ENCODE measurements around the gene SHC2.

The SHC2 gene

GRCh38 chr19:498511-498891 is 37.7 kb upstream of the SHC2 start:
- ATAC-seq = no peak; the same call in 2 of the 3 replicates
- TF ChIP-seq ARNTL (CRISPR knock-in tag; IDR thresholded peaks at IDR 0.05; ENCODE audit: borderline replicate concordance, low read depth) = no peak
- TF ChIP-seq ISL1 (CRISPR knock-in tag; IDR thresholded peaks at IDR 0.05) = no peak
- no peak for TF ChIP-seq ZNF70 (CRISPR knock-in tag; IDR thresholded peaks at IDR 0.05)
- no peak for TF ChIP-seq CSDC2 (CRISPR knock-in tag; IDR thresholded peaks at IDR 0.05)
- TF ChIP-seq BACH2 (CRISPR knock-in tag; IDR thresholded peaks at IDR 0.05; ENCODE audit: borderline replicate concordance) = no peak

- ATAC-seq = peak; percentile 25
- no peak for TF ChIP-seq ZFP3 (CRISPR knock-in tag; IDR thresholded peaks at IDR 0.05)
- TF ChIP-seq TCF4 (CRISPR knock-in tag; IDR thresholded peaks at IDR 0.05; ENCODE audit: borderline replicate concordance) = no peak
- no peak for TF ChIP-seq OSR1 (CRISPR knock-in tag; IDR thresholded peaks at IDR 0.05)
- no peak for TF ChIP-seq ARNTL (CRISPR knock-in tag; IDR thresholded peaks at IDR 0.05; ENCODE audit: borderline replicate concordance, low read depth)
- TF ChIP-seq ISL1 (CRISPR knock-in tag; IDR thresholded peaks at IDR 0.05) = no peak
- no peak for TF ChIP-seq POU6F1 (CRISPR knock-in tag; IDR thresholded peaks at IDR 0.05; ENCODE audit: borderline replicate concordance, low read depth)
- no peak for TF ChIP-seq RARB (CRISPR knock-in tag; IDR thresholded peaks at IDR 0.05)
- no peak for TF ChIP-seq PATZ1 (CRISPR knock-in tag; IDR thresholded peaks at IDR 0.05; ENCODE audit: borderline replicate concordance)
- TF ChIP-seq ZC3H10 (CRISPR knock-in tag; IDR thresholded peaks at IDR 0.05) = no peak
- no peak for TF ChIP-seq ZNF8 (CRISPR knock-in tag; IDR thresholded peaks at IDR 0.05)
- TF ChIP-seq BACH2 (CRISPR knock-in tag; IDR thresholded peaks at IDR 0.05; ENCODE audit: borderline replicate concordance) = no peak
- no peak for TF ChIP-seq CREB5 (CRISPR knock-in tag; IDR thresholded peaks at IDR 0.05; ENCODE audit: low read depth)
These were observed 37.2 kb upstream of the SHC2 start for GRCh38 chr19:497869-498510.

GRCh38 chr19:497491-497868 is 36.6 kb upstream of the SHC2 start:
- TF ChIP-seq CSDC2 (CRISPR knock-in tag; IDR thresholded peaks at IDR 0.05) = no peak
- no peak for TF ChIP-seq ZNF70 (CRISPR knock-in tag; IDR thresholded peaks at IDR 0.05)
- no peak for TF ChIP-seq BACH2 (CRISPR knock-in tag; IDR thresholded peaks at IDR 0.05; ENCODE audit: borderline replicate concordance)
- no peak for TF ChIP-seq CREB5 (CRISPR knock-in tag; IDR thresholded peaks at IDR 0.05; ENCODE audit: low read depth)
- TF ChIP-seq GLIS3 (CRISPR knock-in tag; IDR thresholded peaks at IDR 0.05) = no peak
- TF ChIP-seq ISL1 (CRISPR knock-in tag; IDR thresholded peaks at IDR 0.05) = no peak
- no peak for TF ChIP-seq SNAI2 (CRISPR knock-in tag; IDR thresholded peaks at IDR 0.05)
- no peak for TF ChIP-seq ZFP3 (CRISPR knock-in tag; IDR thresholded peaks at IDR 0.05)
- ATAC-seq = no peak

- ATAC-seq = no peak
- TF ChIP-seq ZC3H10 (CRISPR knock-in tag; IDR thresholded peaks at IDR 0.05) (no peak), TCF4 (CRISPR knock-in tag; IDR thresholded peaks at IDR 0.05; ENCODE audit: borderline replicate concordance) (no peak), PPARA (CRISPR knock-in tag; IDR thresholded peaks at IDR 0.05; ENCODE audit: borderline replicate concordance) (no peak), ZFP3 (CRISPR knock-in tag; IDR thresholded peaks at IDR 0.05) (no peak), RARB (CRISPR knock-in tag; IDR thresholded peaks at IDR 0.05) (no peak), GLIS3 (CRISPR knock-in tag; IDR thresholded peaks at IDR 0.05) (no peak), TSHZ2 (CRISPR knock-in tag; IDR thresholded peaks at IDR 0.05) (no peak), ARNTL (CRISPR knock-in tag; IDR thresholded peaks at IDR 0.05; ENCODE audit: borderline replicate concordance, low read depth) (no peak), SNAI2 (CRISPR knock-in tag; IDR thresholded peaks at IDR 0.05) (no peak)
These were observed 36.2 kb upstream of the SHC2 start for GRCh38 chr19:496986-497385.

Measured in SK-N-SH treated with all-trans-retinoic acid at 6 μM for 48 hours (cell line).